GM18508 (cell line): ENCODE data around the gene ADARB2.

Source experiments
- ATAC-seq: cut with Tn5 transposase; IDR thresholded peaks from one replicate; pipeline ENCODE4 v1.9.1; 2021; ENCODE audit warnings: moderate number of reproducible peaks; ENCODE audit not compliant: insufficient read depth, unreplicated experiment

The ADARB2 gene

DNA sequence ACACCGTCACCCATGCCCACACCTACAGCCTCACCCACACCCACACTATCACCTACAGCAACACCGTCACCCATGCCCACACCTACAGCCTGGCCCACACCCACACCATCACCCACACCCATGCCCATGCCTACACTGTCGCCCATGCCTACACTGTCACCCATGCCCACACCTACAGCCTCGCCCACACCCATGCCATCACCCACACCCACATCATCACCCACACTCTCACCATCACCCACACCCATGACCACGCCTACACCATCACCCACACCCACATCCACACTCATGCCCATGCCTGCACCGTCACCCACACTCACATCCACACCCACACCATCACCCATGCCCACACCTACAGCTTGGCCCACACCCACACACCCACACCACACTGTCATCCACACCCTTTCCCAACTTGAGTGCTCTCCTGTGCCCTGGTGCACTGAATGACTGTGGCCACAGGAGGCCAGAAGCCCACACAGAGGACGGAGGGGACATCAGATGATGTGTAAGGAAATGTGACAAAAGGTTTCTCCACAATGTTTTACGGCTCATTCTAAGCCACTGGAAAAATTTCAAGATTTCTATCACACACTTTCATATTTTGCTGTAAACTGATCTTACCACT, 527.9 kb downstream of the ADARB2 start:
- ATAC-seq, result no peak

DNA sequence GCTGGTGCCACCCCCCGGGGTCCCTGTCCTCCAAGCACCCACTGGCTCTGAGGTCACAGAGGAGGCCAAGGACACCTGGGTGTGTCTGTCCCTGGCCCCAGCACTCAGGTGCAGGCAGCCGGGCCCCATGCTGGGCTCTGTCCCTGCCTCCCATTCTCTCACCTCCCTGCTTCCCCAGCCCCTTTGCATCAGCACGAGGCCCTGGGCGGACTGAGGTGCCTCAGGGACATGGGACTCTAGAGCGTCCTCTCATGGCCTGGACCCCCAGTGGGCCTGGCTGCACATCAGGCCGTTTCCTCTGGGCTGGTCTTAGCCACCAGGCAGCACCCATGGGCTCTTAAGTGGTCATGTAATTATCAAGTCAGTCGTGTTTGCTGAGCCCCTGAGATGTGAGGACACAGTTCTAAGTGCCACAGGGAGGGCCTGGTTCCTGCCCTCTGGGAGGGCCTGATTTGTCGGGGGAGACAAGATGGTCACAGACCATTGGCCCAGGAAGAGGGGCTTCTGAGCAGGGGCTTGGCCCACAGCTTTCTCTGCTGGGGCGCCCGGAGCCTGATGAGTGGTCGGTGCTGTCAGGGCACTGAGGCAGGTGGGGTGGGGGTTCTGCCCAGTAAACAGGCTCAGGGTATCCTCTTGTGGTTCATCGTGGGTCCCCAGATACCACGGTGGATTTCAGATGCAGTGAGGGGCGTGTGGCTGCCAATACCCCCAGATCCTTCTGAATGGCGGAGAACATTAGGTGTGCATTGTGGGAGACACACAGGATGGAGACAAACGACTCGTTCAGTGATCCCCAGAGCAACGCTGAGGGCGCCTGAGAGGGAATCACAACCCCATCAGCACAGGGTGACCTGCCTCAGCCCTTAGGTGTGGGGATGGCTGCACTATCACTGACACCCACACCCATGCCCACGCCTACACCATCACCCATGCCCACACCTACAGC, 528.7 kb downstream of the ADARB2 start:
- ATAC-seq, result no peak

- no peak for ATAC-seq
Measured at GRCh38 chr10:1206601-1207000, 530.7 kb downstream of the ADARB2 start.

- no peak for ATAC-seq
Measured at GRCh38 chr10:1206101-1206500, 531.2 kb downstream of the ADARB2 start.

- ATAC-seq, result no peak
Measured at GRCh38 chr10:1205450-1206030, 531.8 kb downstream of the ADARB2 start.

DNA sequence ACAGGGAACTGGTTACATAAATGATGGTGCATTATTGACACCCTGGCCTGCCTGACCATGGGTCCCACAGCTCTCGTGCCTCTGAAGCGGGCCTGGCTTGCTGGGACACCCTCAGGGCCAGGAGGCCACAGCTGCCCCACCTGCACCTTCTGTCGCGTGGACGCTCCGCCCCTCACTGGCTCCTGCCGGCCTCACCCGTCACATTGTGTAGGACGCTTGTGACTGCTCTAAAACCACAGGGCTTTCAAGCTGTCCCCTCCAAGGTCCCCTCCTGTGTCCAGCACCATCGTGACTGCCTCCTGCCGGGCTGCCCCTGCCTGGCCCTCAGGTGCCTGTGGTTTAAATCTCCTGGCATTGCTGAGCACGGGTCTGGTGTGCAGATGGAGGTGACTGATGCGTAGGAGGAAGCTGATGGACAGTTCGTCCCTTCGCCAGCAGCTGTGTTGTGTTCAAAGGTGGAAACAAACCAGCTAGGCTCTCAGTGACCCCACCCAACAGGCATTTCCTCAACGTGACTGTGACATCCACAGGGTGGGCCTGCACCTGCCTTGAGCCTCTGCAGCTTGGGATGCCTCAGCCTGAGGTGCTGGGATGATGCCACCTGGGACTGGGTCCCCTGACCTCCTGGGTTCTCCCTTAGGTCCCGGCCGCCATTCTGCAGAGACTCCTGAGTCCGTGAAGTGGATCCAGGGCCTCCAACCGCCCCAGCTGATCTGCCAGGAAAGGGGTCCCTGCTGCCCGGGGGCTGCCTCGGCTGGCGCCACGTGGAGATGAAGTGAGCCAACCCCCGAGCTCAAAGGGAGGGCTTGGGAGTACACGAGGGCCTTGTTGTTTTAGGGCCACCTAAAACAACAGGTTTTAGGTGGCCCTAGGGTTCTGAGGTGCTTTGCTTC, 532.6 kb downstream of the ADARB2 start:
- ATAC-seq, result no peak

GRCh38 chr10:1203704-1204103, 533.6 kb downstream of the ADARB2 start:
- no peak for ATAC-seq

GRCh38 chr10:1203216-1203615, 534.1 kb downstream of the ADARB2 start:
- no peak for ATAC-seq

GRCh38 chr10:1202343-1202742, 535.0 kb downstream of the ADARB2 start:
- ATAC-seq, result no peak

GRCh38 chr10:1200866-1201807, 536.2 kb downstream of the ADARB2 start:
- no peak for ATAC-seq

- ATAC-seq, result no peak
Measured at GRCh38 chr10:1199897-1200721, 537.2 kb downstream of the ADARB2 start.

DNA sequence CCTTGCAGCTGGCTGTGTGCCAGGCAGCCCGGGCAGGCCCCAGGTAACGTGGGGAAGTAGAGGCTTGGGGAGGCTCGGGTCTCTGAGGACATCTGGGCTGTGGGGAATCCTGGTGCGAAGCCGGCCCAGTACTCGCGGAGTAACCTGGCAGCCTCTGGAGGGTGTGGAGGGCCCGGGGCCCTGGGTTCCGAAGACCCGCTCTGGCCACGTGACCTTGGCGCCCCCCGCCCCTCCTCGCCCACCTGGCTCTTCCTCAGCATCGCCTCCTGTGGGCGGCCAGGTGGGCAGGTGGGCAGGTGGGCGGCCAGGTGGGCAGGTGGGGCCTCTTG, 538.0 kb downstream of the ADARB2 start:
- no peak for ATAC-seq

DNA sequence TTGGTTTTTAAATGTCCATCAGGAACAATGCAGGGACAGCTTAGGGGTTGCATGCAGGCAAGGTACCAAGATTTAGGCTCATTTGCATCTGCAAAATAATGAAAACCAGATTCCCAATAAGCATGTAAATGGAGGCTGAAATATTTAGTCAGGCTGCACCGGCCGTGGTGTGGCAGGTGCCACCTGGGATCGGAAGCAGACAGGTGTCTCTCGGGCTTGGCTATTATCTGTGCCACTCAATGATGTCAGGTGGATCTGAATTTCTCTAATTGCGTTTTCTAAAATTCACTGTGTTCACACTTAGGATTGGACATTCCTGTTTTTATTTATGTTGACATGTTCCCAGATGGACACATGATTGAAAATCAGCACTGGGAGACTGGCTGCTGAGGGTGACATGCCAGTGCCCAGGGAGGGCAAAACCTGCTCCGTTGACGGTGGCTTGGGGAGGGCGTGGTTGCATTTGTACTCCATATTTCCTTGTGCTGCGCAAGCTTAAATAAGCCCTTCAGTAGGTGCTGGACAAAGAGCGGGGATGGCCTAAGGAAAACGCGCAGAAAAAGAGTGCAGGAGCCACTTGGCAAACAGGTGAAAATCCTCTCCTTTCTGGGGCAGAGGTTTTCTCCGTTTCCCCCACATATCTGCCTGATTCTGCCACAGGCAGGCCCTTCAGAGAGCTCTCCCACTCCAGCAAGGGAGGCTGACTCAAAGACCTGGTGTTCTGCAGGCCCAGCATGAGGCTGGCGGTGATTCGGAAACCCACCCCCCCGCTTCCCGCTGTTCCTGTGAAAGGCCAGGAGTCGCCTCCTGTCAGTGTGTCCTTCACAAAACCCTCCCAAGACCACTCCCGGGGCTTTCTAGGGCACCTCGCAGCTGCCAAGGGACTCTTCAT, 538.6 kb downstream of the ADARB2 start:
- ATAC-seq, result no peak

GRCh38 chr10:1197384-1197783, 539.9 kb downstream of the ADARB2 start:
- no peak for ATAC-seq

GRCh38 chr10:1196656-1197055, 540.7 kb downstream of the ADARB2 start:
- no peak for ATAC-seq

DNA sequence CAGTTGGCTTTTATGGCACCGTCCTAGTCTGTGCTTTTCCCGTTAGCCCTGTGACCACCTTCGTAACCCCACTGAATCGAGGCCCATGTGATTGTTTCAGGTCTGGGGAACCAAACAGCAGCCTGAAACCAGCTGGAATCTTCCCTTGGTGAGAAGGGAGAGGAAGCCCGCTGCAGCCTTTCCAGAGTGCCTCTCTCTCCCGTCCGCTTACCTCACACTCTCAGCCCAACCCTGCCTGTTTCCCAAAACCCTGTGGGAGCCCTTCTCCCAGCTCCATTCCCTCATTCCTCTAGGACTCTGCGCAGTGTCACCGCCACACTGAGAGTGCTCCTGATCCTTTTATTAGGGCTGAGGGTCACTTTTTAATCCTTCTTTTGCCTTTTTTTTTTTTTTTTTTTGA, 541.5 kb downstream of the ADARB2 start:
- no peak for ATAC-seq

- ATAC-seq, result no peak
Measured at GRCh38 chr10:1194161-1194560, 543.2 kb downstream of the ADARB2 start.

GRCh38 chr10:1193561-1193960, 543.8 kb downstream of the ADARB2 start:
- ATAC-seq, result no peak
